Upper lobe of left lung (tissue), 6 donors: ENCODE data around the gene THAP8. TPM values are rescaled to one million over a fixed set of nuclear protein-coding genes. Genes with fewer than 3 reads are reported as not detected.
A peak's percentile ranks its signal among the peaks of the same experiment; 100 is the strongest.
"Not testable (repeated sequence)": the region's sequence is repeated elsewhere in the genome, so short reads cannot be mapped to it uniquely, and the experiment has no call there.

Experiments
- ATAC-seq, 2 donors: fragments of 200-7000 bp; cut with Tn5 transposase; one replicate each; pipeline ENCODE4 v1.9.1; 2022; ENCODE audit warnings: mild to moderate bottlenecking in 2 of 2, moderate library complexity in 2 of 2; ENCODE audit not compliant: low FRiP score in 2 of 2
- DNase-seq, 2 donors: peaks; one replicate each; pipeline ENCODE4 v3.0.0-alpha.2; 2019 to 2020
- H3K27ac ChIP-seq, 4 donors: fragments of 200-600 bp; sonication (generic); one replicate each; pipeline ENCODE4 v1.5.1; 2016 to 2019
- H3K27me3 ChIP-seq, 4 donors: fragments of 200-600 bp; sonication (generic); one replicate each; pipeline ENCODE4 v1.5.1; 2017 to 2019
- H3K36me3 ChIP-seq, 4 donors: fragments of 200-600 bp; sonication (generic); one replicate each; pipeline ENCODE4 v1.5.1; 2016 to 2019
- H3K4me1 ChIP-seq, 4 donors: fragments of 200-600 bp; sonication (generic); one replicate each; pipeline ENCODE4 v1.5.1; 2018 to 2019
- H3K4me3 ChIP-seq, 4 donors: fragments of 200-600 bp; sonication (generic); one replicate each; pipeline ENCODE4 v1.5.1; 2017 to 2019; ENCODE audit warnings: mild to moderate bottlenecking in 2 of 4, moderate library complexity in 1 of 4
- H3K9me3 ChIP-seq, 4 donors: fragments of 200-600 bp; sonication (generic); one replicate each; pipeline ENCODE4 v1.5.1; 2018 to 2019
- CTCF ChIP-seq, 6 experiments: fragments of 450-650 bp in 4 of 6; fragments of 200-600 bp in 2 of 6; sonication (generic) in 2 of 6; IDR thresholded peaks; one replicate each; pipeline ENCODE4 v1.5.1; 2016 to 2019; ENCODE audit warnings: antibody characterized with exemption in 6 of 6
- EP300 ChIP-seq, 4 donors: sonication (generic); formaldehyde crosslinking; IDR thresholded peaks; one replicate each; pipeline ENCODE4 v1.5.1; 2017; ENCODE audit warnings: antibody characterized with exemption in 4 of 4, control low read depth in 2 of 4
- POLR2A ChIP-seq, 4 donors: fragments of 450-650 bp; IDR thresholded peaks; one replicate each; pipeline ENCODE4 v1.5.1; 2016 to 2017; ENCODE audit warnings: antibody characterized with exemption in 4 of 4, mild to moderate bottlenecking in 2 of 4
- POLR2AphosphoS5 ChIP-seq, 2 donors: sonication (generic); formaldehyde crosslinking; IDR thresholded peaks; one replicate each; pipeline ENCODE4 v1.5.1; 2017; ENCODE audit warnings: antibody characterized with exemption in 2 of 2
- WGBS, 2 donors: methylation state at CpG; one replicate each; pipeline ENCODE4 v1.1.5; 2017 to 2018; 5-methylcytosine and 5-hydroxymethylcytosine counted together
- total RNA-seq, 6 donors: library from RNA; depleted of rRNA in 4 of 6; stranded (reverse); fragments of >200 nt in 4 of 6; gene quantifications; one replicate each; pipeline versions ENCODE4 v1.1.0 to v1.2.1, GENCODE V29; 2016 to 2021
- donor health status: DM: no; HTN: no; CAD: no; lungs with moderate emphysema.
- donor health status: DM: no; HTN: yes; CAD: no; lungs with severe emphysema.

THAP8 gene
- total RNA-seq, 6 donors from 2014 or later = 2.4 to 10.5 (median 7.8) TPM

GRCh38 chr19:36041831-36042230, 12.3 kb downstream of the THAP8 start:
- 16 to 22% methylated on average over 3 of the region's 3 CpGs for WGBS, 2 donors
- H3K27ac ChIP-seq = no peak overlapping the region
- no peak for DNase-seq
- H3K9me3 ChIP-seq = no peaks in the 10 kb centered on the region
- ATAC-seq = peak; percentile 42 to 78
- H3K4me1 ChIP-seq = peaks cover 0 to 11% (median 4%) of the 10 kb centered on the region in 4 donors
- TF ChIP-seq CTCF (IDR thresholded peaks at IDR 0.05) (no peak), POLR2AphosphoS5 (IDR thresholded peaks at IDR 0.05) (no peak), POLR2A (IDR thresholded peaks at IDR 0.05) (no peak), EP300 (IDR thresholded peaks at IDR 0.05) (no peak)
- no peak overlapping the region for H3K4me3 ChIP-seq
- no peaks in the 10 kb centered on the region for H3K27me3 ChIP-seq
- H3K36me3 ChIP-seq = peaks cover 0 to 9% (median 3%) of the 10 kb centered on the region in 4 donors

- 86% methylated on average over 6 of the region's 6 CpGs for WGBS, 2 donors
- H3K9me3 ChIP-seq, H3K36me3 ChIP-seq, H3K4me3 ChIP-seq, ATAC-seq, H3K27me3 ChIP-seq, DNase-seq: not testable (repeated sequence)
- Histone ChIP-seq H3K27ac (peak overlapping the region in 1 of 4 donors; percentile 16), H3K4me1 (peaks cover 0 to 11% (median 4%) of the 10 kb centered on the region in 4 donors)
These were observed 13.0 kb downstream of the THAP8 start for GRCh38 chr19:36041092-36041491.

GRCh38 chr19:36040495-36040894, 13.6 kb downstream of the THAP8 start:
- 89 to 91% methylated on average over 6 of the region's 6 CpGs for WGBS, 2 donors
- Histone ChIP-seq H3K27me3 (no peaks in the 10 kb centered on the region), H3K9me3 (no peaks in the 10 kb centered on the region), H3K36me3 (peaks cover 0 to 9% (median 4%) of the 10 kb centered on the region in 4 donors), H3K4me3 (no peak overlapping the region), H3K4me1 (peaks cover 0 to 11% (median 4%) of the 10 kb centered on the region in 4 donors), H3K27ac (no peak overlapping the region)
- DNase-seq (no peak), ATAC-seq (no peak)
- TF ChIP-seq CTCF (IDR thresholded peaks at IDR 0.05) = no peak
- TF ChIP-seq POLR2A (IDR thresholded peaks at IDR 0.05) = no peak
- TF ChIP-seq POLR2AphosphoS5 (IDR thresholded peaks at IDR 0.05) = no peak
- no peak for TF ChIP-seq EP300 (IDR thresholded peaks at IDR 0.05)

- WGBS, 2 donors = 1 to 10% methylated on average over 33 to 36 of the region's 51 CpGs
- H3K4me1 ChIP-seq = peaks cover 0 to 12% (median 7%) of the 10 kb centered on the region in 4 donors
- H3K9me3 ChIP-seq = no peaks in the 10 kb centered on the region
- H3K36me3 ChIP-seq = peaks cover 0 to 10% (median 0%) of the 10 kb centered on the region in 4 donors
- peaks cover 0 to 7% (median 3%) of the 10 kb centered on the region in 4 donors for H3K27me3 ChIP-seq
- ATAC-seq (peak in 1 of 2 donors; percentile 90), DNase-seq (peak in 1 of 2 donors; percentile 91)
- H3K27ac ChIP-seq = peak within 1 kb of the TSS in 2 of 4 donors; percentile 25 to 61
- TF ChIP-seq EP300 (IDR thresholded peaks at IDR 0.05) = no peak
- no peak for TF ChIP-seq CTCF (IDR thresholded peaks at IDR 0.05)
- TF ChIP-seq POLR2A (IDR thresholded peaks at IDR 0.05) = no peak
- TF ChIP-seq POLR2AphosphoS5 (IDR thresholded peaks at IDR 0.05) = no peak
- H3K4me3 ChIP-seq = peak within 1 kb of the TSS; percentile 1 to 50 (median 43)
These were observed 21.6 kb downstream of the THAP8 start, which contains the start of gene CLIP3 for GRCh38 chr19:36032251-36033104. CLIP3 (minus strand) TSS chr19:36032873; CDS start chr19:36032357, 516 bp downstream.

- no peak for ATAC-seq
- Histone ChIP-seq H3K4me3 (no peak overlapping the region), H3K36me3 (peaks cover 0 to 10% (median 3%) of the 10 kb centered on the region in 4 donors), H3K27me3 (peaks cover 0 to 7% (median 3%) of the 10 kb centered on the region in 4 donors), H3K27ac (no peak overlapping the region), H3K9me3 (no peaks in the 10 kb centered on the region), H3K4me1 (peaks cover 0 to 12% (median 7%) of the 10 kb centered on the region in 4 donors)
- DNase-seq = no peak
- WGBS, 2 donors = 81 to 90% methylated on average over 6 of the region's 6 CpGs
- TF ChIP-seq POLR2AphosphoS5 (IDR thresholded peaks at IDR 0.05) (no peak), CTCF (IDR thresholded peaks at IDR 0.05) (no peak), POLR2A (IDR thresholded peaks at IDR 0.05) (no peak), EP300 (IDR thresholded peaks at IDR 0.05) (no peak)
These were observed 22.8 kb downstream of the THAP8 start for GRCh38 chr19:36031308-36031707.
